Stimulated activated CD4-positive, alpha-beta T cell treated with anti-CD3 and anti-CD28 coated beads, Interleukin-15, amount 100 ng/mL, for 48 hours (primary cell): Measurements from ENCODE around the gene RBSN.

Experiments
- DNase-seq, 2 donors: peaks; one replicate each; pipeline ENCODE4 v3.0.0-alpha.2; 2020; ENCODE audit warnings: low read depth in 2 of 2

Gene RBSN

DNA sequence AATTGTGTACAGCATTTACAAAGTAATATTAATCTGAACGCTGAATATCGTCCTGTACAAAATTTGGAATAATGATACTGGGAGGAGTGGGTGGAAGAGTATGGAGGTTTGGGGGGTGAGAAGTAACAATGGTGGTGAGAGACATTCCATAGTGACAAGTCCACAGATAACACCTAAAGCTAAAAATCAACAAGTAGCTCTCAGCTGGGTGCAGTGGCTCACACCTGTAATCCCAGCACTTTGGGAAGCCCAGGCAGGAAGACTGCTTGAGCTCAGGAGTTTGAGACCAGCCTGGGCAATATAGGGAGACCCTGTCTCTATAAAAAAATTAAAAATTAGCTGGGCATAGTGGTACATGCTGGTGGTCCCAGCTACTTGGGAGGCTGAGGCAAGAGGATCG, 38.9 kb downstream of the RBSN start:
- DNase-seq = no peak

DNA sequence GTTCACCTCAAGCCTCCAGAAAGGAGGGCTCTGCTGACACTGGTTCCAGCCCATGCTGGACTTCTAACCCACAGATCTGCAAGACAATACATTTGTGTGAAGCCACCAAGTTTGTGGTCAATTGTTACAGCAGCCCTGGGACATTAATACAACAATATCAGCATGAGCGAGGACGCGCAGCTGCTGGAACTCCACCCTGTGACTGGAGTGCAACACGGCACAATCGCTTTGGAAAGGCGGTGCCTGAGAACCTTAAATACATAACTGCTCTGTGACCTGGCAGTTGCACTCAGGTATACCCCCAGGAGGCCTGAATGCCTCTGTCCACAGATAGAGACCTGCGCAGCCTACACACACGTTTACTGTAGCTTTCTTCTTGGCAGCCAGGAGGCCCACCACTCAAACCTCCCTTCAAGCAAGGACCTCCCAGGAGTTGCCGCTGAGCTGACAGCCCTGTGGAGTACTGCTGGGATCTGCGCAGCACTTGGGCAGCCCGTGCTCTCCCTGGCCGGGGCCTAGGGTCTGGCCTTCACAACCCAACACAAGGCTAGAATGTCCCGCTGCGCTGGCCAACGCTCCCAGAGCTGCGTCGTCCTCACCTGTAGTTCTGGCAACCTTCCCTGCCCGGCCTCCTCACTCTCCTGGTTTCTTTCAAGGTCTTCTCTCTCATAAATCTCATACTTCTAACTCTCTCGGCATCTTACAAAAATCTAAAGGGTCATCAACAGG, 42.1 kb downstream of the RBSN start:
- no peak for DNase-seq

GRCh38 chr3:15055019-15055557, 43.9 kb downstream of the RBSN start:
- peak; percentile 47 to 61 for DNase-seq

DNA sequence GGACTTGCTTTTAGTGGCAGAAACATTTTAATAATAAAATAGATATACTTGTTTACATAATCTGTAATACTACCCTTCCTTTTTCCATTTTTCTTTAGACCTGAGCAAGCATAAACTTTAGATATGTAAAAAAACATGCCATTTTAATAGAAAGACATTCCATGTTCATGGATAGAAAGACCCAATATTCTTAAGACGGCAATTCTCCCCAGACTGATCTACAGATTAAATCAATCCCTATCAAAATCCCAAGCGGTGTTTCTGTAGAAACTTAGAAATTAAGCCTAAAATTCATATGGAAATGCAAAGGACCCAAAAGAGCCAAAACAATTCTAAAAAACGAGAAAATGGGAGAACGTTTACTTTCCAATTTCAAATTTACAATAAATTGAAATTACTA, 45.4 kb downstream of the RBSN start:
- no peak for DNase-seq

GRCh38 chr3:15052335-15053242, 46.4 kb downstream of the RBSN start:
- DNase-seq = no peak

DNA sequence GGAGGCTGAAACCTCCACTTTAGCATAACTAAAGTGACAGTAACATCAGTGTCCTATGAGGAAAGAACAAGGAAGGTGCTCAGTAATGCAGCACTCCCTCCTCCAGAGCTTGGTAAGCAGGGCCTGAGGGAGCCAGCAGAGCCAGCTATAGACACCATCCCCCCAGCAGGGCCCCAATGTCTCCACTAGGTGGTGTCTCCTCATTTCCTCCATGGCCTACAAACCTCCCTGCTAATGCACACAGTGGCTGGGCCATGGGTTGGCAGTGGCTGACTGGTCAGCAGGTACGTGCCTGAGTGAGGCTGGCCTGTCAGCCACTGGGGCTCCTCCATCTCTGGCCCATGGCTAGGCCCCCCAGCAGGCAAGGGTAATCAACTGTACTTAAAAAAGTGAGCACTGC, 47.4 kb downstream of the RBSN start:
- no peak for DNase-seq

- DNase-seq = no peak
Observed at GRCh38 chr3:15050405-15051092, 48.4 kb downstream of the RBSN start.

- no peak for DNase-seq
Observed at GRCh38 chr3:15049584-15049983, 49.4 kb downstream of the RBSN start.

DNA sequence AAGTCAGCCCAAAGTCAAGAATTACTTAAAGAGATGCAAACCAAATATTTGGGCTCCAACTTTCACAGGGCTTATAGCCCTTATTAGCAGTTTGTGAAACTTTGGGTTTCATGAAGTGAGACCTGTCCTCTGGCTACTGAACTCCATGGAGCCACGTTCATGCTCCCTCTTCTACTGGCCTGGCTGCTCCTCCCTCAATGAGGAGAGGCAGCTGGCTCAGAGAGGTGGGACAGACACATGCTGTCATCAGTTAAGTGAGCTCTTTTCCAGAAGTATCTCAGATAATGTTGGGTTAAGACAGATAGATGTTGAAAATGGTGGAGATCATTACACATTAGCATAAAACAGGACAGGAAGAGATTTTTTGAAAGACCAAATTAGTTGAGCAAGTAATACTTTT, 53.3 kb downstream of the RBSN start:
- no peak for DNase-seq

GRCh38 chr3:15044326-15044725, 54.6 kb downstream of the RBSN start:
- no peak for DNase-seq

DNA sequence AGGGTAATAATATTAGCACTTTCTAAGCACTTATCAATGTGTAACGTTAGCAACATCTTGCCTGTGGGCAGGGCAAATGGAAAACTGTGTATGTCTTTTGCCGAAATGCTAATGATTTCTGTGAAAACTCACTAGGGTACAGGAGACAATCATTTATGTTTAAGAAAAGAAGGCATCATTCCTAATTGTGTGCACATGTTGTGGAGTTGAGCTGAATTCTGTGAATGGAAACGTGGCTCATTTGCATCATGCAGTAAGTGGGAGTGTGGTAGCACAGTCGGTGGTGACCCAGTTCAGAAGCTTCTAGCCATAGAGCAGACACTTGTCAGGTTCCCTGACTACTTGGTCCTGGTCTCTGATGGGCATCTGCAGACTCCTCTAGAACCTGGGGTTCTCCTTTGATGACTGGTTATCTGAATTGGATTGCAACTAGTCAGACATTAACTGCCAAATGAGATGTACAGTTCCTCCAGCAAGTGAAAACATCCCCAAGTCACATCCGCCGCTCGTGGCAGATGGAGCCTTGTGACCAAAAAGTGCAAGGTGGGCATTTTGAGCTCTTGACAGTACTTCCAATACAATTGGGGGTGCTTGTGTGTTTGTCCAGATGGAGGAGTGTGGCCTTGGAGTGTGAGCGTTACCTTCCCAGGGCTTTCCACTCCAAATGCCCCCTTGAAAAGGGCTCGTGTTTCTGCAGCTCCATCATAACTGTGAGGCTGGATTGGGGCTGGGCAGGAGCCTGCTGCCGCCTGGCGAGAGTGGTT, 55.4 kb downstream of the RBSN start:
- no peak for DNase-seq

- no peak for DNase-seq
Observed at GRCh38 chr3:15042936-15043335, 56.0 kb downstream of the RBSN start.

DNA sequence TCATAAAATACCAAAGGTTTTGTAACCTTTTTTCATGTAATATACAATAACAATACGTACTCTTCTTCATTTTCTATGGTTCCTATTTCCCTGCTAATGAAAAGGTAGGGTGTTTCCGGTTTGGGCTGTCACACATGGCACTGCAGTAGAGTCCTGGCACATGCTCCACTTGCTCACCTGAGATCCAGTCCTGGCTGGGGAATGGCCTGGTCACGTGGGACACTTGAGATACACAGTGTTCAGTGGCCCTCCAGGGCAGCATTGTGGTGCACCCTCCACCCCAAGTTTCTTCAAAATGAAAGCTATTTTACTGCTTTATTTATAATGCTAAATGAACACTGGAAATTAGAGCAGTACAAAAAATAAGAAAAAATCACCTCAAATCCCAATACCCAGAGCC, 57.0 kb downstream of the RBSN start:
- DNase-seq = no peak

DNA sequence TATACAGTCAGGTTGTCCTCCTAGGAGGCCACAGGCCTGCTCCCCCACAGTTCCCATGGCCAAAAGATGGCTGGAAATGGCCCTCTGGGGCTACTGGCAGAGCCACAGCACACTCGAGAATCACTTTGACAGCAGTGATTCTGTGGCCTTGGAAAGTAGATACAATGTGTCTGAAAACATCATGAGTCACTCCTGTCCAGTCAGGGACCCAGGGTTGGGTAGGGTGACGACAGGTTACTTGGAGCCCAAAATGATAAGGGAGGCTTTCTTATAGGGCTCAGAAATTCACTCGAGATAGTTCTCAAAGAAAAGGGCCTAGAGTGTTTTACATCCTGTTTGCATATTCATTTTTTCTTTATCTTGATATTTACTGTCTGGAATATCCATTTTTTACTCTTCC, 58.1 kb downstream of the RBSN start:
- DNase-seq = no peak

DNA sequence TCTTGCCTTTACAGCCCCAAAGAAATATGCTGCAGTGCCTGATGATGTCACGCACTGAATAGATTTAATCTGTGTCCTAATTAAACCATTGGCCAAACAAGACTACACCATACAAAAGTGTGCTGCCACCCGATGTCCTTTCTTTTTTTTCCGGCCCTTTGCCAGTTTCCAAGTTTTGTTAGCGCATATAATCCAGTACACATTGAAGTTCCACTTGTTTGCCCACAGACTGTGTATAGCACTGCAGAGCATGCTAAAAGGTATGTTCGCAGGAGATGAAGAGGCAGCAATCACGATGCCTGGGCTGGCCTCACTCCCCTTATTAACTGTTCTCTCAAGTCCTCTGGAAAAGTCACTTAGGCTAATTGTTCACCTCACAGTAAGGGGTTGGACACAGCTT, 60.6 kb downstream of the RBSN start:
- no peak for DNase-seq

DNA sequence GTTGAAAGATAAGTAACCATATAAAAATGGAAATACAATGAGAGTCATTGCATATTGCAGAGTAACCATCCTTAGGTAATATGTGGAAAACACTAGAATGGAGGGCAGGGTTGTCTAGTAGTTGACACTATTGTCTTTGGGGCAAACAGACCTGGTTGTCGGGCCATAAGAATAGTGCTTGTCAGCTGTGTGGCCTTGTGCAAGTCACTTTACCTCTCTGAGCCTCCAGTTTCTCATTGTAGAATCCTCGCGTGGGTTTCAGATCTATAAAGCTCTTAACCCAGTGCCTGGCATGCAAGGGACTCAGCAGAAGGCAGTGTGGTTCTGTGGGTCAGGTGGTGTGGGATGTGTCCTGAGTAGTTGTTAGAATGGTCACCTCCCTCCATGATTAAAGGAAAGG, 65.8 kb downstream of the RBSN start:
- DNase-seq = no peak

DNA sequence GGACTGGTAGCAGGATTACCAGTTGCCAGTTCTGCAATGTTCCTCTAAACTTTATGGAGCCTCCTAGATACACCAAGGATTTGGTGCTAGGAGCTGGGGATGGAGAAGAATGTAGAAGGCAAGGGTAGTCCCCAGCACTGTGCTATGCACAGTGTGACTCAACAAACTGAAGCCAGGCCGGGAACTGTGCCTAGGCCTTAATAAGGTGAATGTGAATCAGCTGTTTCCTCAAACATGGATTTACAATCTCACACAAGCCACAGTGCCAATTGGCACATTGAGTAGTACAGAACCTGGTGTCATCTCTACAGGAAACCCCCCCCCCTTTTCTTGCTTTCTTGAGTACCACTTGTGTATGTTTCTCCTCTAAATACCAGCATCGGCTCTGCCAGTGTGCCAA, 66.3 kb downstream of the RBSN start:
- no peak for DNase-seq

GRCh38 chr3:15029625-15030024, 69.3 kb downstream of the RBSN start:
- no peak for DNase-seq

DNA sequence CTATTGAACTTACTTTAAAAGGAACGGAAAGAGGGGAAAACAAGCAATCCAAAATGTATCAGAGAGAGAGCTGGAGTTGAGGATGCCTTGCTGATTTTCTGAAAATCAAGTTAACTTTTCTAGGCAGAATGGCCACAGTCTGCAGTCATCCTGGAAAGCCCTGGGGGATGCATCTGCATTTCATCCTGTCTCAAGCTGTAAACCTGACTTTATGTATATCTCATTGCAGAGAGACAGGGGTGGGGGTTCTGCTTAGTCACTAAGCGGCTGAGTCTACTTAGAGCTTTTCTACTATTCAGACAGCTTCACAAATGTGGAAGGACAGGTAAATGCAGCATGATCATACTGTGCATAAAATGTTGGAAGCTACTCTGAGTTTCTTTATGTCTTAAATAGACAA, 75.2 kb downstream of the RBSN start:
- no peak for DNase-seq

- DNase-seq = no peak
Observed at GRCh38 chr3:15023249-15023648, 75.7 kb downstream of the RBSN start.
